Measurements from ENCODE around the gene PITX1. TPM values are rescaled to one million over a fixed set of nuclear protein-coding genes. Genes with fewer than 3 reads are reported as not detected.

The PITX1 gene
- total and polyA plus RNA-seq, 2 of the 13 experiments (the other 11 are each of a cell fraction or from before 2014, with no cell fraction given) = 11.7 to 20.2 TPM

- FAIRE-seq (no peak), DNase-seq (ENCODE audit: low spot score) (no peak)
- in situ Hi-C loops (cut with HindIII; ENCODE audit: extremely low pct_ligation_motif_present, low pct_unique_long_range_greater_than_20kb) = no loop called here
Observed at GRCh38 chr5:135020111-135020895, 13.7 kb downstream of the PITX1 start.

GRCh38 chr5:135019314-135019713, 14.7 kb downstream of the PITX1 start:
- peaks cover 3% of the 10 kb centered on the region for H3K4me1 ChIP-seq (ENCODE audit: insufficient read depth, low read length)
- no peaks in the 10 kb centered on the region for H3K79me2 ChIP-seq (ENCODE audit: insufficient read depth, low read length)
- H3K27me3 ChIP-seq (ENCODE audit: control insufficient read depth in 1 of 2, insufficient read depth in 2 of 2, low read length in 2 of 2) = no peaks in the 10 kb centered on the region
- no peak overlapping the region for H2AFZ ChIP-seq (ENCODE audit: low read length)
- BruUV-seq (replicated peaks) = no TSS peak
- ChIA-PET CTCF (ENCODE audit: low intra/inter-chr PET ratio, low total read pairs) (interaction anchor here (0.8 kb wide), 1 partner anchor 172 kb away, joined by 4 read pairs; no protein-coding TSS in a partner anchor), POLR2A (no interaction called here)
- no peak for DNase-seq (ENCODE audit: low spot score)
- no peaks in the 10 kb centered on the region for H3K36me3 ChIP-seq (replicated peaks in 1 of 2; ENCODE audit: control insufficient read depth in 1 of 2, insufficient read depth in 2 of 2, low read length in 2 of 2)
- FAIRE-seq = no peak
- ATAC-seq = peak; percentile 70
- intact Hi-C loops (cut with micrococcal nuclease; ENCODE audit: unreplicated experiment) = no loop called here
- no peak overlapping the region for H3K4me2 ChIP-seq (ENCODE audit: low read depth, low read length)
- H3K27ac ChIP-seq (ENCODE audit: extremely low read length, insufficient read depth, low read length) = no peak overlapping the region
- no peak overlapping the region for H3K9ac ChIP-seq (ENCODE audit: insufficient read depth, low read depth, low read length)
- 76% methylated on average over 5 of the region's 5 CpGs for WGBS (ENCODE audit: low lambda C conversion rate)
- no peak overlapping the region for H3K4me3 ChIP-seq (replicated peaks in 1 of 3; ENCODE audit: insufficient read depth in 1 of 3, low read depth in 2 of 3, low read length in 3 of 3)
- no peaks in the 10 kb centered on the region for H4K20me1 ChIP-seq (ENCODE audit: insufficient read depth, low read length)
- in situ Hi-C loops (cut with HindIII; ENCODE audit: extremely low pct_ligation_motif_present, low pct_unique_long_range_greater_than_20kb) = no loop called here
- TF ChIP-seq ZNF891 (CRISPR knock-in tag; IDR thresholded peaks at IDR 0.05) = no peak
- TF ChIP-seq CC2D1A (CRISPR knock-in tag; IDR thresholded peaks at IDR 0.05) = no peak
- no peak for TF ChIP-seq FOXC1 (CRISPR knock-in tag; IDR thresholded peaks at IDR 0.05; ENCODE audit: borderline replicate concordance)
- TF ChIP-seq CTCF (CRISPR knock-in tag; IDR thresholded peaks at IDR 0.05) = peak; percentile 63
- no peak for TF ChIP-seq ZBTB20 (CRISPR knock-in tag; IDR thresholded peaks at IDR 0.05; ENCODE audit: borderline replicate concordance, low read depth)
- TF ChIP-seq ZBTB37 (CRISPR knock-in tag; IDR thresholded peaks at IDR 0.05) = no peak
- no peak for TF ChIP-seq ZNF530 (CRISPR knock-in tag; IDR thresholded peaks at IDR 0.05; ENCODE audit: low read depth)
- peak; percentile 65 for TF ChIP-seq STAG1 (CRISPR knock-in tag; IDR thresholded peaks at IDR 0.05)
- no peak for TF ChIP-seq ZNF607 (CRISPR knock-in tag; IDR thresholded peaks at IDR 0.05; ENCODE audit: borderline replicate concordance)
- TF ChIP-seq SMAD1 (CRISPR knock-in tag; IDR thresholded peaks at IDR 0.05; ENCODE audit: borderline replicate concordance, low read depth) = no peak
- no peaks in the 10 kb centered on the region for H3K9me3 ChIP-seq (ENCODE audit: low read length)

More at GRCh38 chr5:135020111-135020895, 13.7 kb downstream of the PITX1 start:
- no peaks in the 10 kb centered on the region for H3K36me3 ChIP-seq (replicated peaks in 1 of 2; ENCODE audit: control insufficient read depth in 1 of 2, insufficient read depth in 2 of 2, low read length in 2 of 2)
- TF ChIP-seq FOXA1 (IDR thresholded peaks at IDR 0.05) (no peak), FOXA1 (CRISPR knock-in tag; IDR thresholded peaks at IDR 0.05) (no peak), ZNF772 (CRISPR knock-in tag; IDR thresholded peaks at IDR 0.05) (no peak)
- no peak overlapping the region for H3K9ac ChIP-seq (ENCODE audit: insufficient read depth, low read depth, low read length)
- 90% methylated on average over 16 of the region's 16 CpGs for WGBS (ENCODE audit: low lambda C conversion rate)
- intact Hi-C loops (cut with micrococcal nuclease; ENCODE audit: unreplicated experiment) = loop anchor here (10.0 kb wide), 1 partner anchor 314 kb away; no protein-coding TSS in a partner anchor
- H3K9me3 ChIP-seq (ENCODE audit: low read length) = no peaks in the 10 kb centered on the region
- BruUV-seq (replicated peaks) = no TSS peak
- POLR2A ChIA-PET = no interaction called here
- no peaks in the 10 kb centered on the region for H3K79me2 ChIP-seq (ENCODE audit: insufficient read depth, low read length)
- no peak overlapping the region for H3K27ac ChIP-seq (ENCODE audit: extremely low read length, insufficient read depth, low read length)
- no peaks in the 10 kb centered on the region for H3K4me1 ChIP-seq (ENCODE audit: insufficient read depth, low read length)
- H2AFZ ChIP-seq (ENCODE audit: low read length) = no peak overlapping the region
- H3K4me2 ChIP-seq (ENCODE audit: low read depth, low read length) = no peak overlapping the region
- no peak for ATAC-seq
- H3K27me3 ChIP-seq (ENCODE audit: control insufficient read depth in 1 of 2, insufficient read depth in 2 of 2, low read length in 2 of 2) = no peaks in the 10 kb centered on the region
- no peak overlapping the region for H3K4me3 ChIP-seq (replicated peaks in 1 of 3; ENCODE audit: insufficient read depth in 1 of 3, low read depth in 2 of 3, low read length in 3 of 3)
- CTCF ChIA-PET (ENCODE audit: low intra/inter-chr PET ratio, low total read pairs) = interaction anchor here (0.8 kb wide), 1 partner anchor 171 kb away, joined by 4 read pairs; no protein-coding TSS in a partner anchor
- no peaks in the 10 kb centered on the region for H4K20me1 ChIP-seq (ENCODE audit: insufficient read depth, low read length)
